GM21447 (cell line): ENCODE results near the gene TOP2A.

ENCODE experiments used
- ATAC-seq: cut with Tn5 transposase; IDR thresholded peaks from one replicate; pipeline ENCODE4 v1.9.1; 2021; ENCODE audit not compliant: unreplicated experiment

TOP2A gene

DNA sequence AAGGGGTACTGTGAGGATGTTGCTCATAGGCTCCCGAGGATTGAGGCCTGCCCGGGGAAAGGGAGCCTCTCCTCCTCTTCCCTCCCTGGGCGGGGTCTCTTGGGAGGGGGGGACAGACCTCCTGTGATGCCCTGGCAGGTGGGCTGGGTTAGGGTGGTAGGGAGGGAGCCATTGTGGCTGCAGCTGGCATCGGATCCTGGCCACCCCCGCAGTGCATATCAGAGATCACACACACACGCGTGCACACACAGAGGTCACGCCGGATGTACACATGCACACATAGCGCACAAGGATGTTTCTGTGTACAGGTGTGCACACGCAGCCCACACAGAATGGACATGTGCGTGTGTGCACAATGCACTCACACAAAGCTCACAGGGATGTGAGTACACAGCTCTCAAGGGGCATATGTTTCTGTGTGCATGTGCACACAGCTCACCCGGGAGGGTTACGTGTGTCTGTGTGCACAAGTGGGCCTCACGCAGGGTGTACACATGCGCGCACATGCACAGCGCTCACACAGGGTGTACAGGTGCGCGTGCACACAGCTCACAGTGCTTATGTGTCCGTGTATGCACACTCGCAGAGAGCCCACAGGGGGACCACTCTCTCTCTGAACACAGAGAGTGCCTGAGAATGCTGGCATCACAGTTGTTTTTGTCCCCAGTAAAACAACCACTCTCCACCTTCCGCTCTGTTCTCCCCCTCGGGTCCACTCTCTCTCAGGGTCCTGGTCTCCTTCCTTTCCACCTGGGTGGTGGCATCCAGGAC lies 55.6 kb downstream of the TOP2A start:
- no peak for ATAC-seq

- ATAC-seq, result no peak
Measured at GRCh38 chr17:40361063-40361924, 56.4 kb downstream of the TOP2A start.

DNA sequence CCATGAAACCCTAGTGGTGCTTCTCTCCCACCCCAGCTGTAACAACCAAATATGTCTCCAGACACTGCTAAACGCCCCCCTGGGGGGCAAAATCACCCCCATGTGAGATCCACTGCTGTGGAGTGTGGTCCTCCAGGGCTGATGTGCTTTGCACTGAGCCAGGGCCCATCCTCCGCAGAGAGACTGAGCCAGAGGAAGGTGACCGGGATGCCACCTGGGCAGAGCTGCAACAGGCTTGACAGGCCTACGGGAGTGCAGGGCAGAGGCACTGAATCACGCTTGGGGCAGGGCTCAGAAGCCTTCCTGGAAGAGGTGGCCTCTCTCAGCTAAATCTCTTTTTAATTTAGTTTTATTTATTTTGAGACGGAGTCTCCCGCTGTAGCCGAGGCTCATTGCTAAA lies 57.6 kb downstream of the TOP2A start:
- ATAC-seq, result no peak

- no peak for ATAC-seq
Measured at GRCh38 chr17:40358323-40359038, 59.2 kb downstream of the TOP2A start.

- ATAC-seq, result no peak
Measured at GRCh38 chr17:40356990-40357881, 60.5 kb downstream of the TOP2A start.

DNA sequence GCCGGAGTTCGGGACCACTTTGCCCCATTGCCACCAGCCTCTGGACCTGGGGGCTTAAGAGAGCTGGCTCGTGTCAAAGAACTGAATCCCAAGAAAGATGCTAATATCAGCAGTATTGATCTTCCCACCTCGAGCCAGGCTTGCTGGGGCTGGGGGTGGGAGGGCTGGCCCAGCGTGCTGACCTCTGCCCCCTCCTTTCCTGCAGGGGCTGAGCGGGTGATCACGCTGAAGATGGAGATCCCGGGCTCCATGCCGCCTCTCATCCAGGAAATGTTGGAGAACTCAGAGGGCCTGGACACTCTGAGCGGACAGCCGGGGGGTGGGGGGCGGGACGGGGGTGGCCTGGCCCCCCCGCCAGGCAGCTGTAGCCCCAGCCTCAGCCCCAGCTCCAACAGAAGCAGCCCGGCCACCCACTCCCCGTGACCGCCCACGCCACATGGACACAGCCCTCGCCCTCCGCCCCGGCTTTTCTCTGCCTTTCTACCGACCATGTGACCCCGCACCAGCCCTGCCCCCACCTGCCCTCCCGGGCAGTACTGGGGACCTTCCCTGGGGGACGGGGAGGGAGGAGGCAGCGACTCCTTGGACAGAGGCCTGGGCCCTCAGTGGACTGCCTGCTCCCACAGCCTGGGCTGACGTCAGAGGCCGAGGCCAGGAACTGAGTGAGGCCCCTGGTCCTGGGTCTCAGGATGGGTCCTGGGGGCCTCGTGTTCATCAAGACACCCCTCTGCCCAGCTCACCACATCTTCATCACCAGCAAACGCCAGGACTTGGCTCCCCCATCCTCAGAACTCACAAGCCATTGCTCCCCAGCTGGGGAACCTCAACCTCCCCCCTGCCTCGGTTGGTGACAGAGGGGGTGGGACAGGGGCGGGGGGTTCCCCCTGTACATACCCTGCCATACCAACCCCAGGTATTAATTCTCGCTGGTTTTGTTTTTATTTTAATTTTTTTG lies 61.6 kb downstream of the TOP2A start:
- no peak for ATAC-seq

- no peak for ATAC-seq
Measured at GRCh38 chr17:40355123-40355803, 62.4 kb downstream of the TOP2A start.

DNA sequence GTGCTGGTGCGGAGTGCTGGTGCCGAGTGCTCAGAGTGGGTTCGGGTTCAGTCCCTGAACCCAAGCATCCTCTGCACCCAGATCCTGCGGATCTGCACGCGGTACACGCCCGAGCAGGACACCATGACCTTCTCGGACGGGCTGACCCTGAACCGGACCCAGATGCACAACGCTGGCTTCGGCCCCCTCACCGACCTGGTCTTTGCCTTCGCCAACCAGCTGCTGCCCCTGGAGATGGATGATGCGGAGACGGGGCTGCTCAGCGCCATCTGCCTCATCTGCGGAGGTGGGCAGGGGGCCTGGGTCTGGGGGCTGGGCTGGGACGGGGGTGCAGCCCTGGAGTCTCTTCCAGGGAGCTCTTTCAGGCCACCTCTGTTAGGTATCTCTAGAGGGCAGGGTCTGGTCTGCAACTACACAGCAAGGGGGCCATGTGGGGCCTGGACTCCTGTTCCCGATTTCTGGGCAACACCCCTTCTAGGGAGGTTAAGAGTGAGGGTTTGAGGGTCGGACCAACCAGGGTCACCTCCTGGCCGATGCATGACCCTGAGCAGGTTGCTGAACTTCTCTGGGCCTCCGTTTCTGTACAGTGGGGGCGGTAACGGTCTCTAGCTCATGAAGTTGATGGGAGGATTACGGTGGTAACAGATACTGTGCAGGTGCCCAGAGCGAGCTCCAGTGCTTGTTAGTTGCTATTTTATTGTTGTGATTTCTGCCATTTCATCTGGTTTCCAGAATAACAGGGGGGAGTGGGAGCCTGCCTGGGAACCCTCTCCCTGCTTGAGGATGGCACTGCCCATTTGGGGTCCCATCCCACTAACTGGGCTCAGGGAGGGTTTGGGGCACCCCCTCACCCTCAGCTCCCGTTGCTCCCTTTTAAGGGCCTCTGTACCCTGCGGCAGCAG lies 63.2 kb downstream of the TOP2A start:
- no peak for ATAC-seq

DNA sequence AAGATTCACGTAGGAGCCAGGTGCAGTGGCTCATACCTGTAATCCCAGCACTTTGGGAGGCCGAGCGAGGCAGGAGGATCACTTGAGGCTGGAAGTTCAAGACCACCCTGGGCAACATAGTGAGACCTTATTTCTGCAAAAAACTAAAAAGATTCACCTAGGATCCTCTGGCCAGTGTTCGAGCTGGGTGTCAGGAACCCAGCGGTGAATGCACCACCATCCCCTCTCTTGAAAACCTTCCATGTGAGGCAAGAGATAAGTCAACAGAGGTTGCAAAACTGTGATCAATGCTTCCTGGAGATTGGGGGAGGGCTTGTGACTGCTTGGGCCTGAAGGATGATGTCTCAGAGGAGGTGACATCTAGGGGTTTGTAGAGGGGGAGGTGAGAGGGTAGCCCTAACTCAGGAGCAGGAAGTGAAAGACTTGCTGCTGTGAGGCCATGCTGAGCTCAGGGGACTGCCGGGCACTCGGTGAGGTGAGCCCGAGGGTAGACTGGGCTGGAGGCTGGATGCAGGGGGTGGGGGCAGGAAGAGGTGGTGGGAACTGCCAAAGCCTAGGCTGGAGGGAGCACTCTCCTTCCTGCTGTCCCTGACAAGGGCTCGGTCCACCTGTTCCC lies 64.8 kb downstream of the TOP2A start:
- ATAC-seq, result no peak

GRCh38 chr17:40352237-40352778 lies 65.4 kb downstream of the TOP2A start:
- no peak for ATAC-seq

GRCh38 chr17:40351359-40352236 lies 66.1 kb downstream of the TOP2A start:
- ATAC-seq, result no peak

DNA sequence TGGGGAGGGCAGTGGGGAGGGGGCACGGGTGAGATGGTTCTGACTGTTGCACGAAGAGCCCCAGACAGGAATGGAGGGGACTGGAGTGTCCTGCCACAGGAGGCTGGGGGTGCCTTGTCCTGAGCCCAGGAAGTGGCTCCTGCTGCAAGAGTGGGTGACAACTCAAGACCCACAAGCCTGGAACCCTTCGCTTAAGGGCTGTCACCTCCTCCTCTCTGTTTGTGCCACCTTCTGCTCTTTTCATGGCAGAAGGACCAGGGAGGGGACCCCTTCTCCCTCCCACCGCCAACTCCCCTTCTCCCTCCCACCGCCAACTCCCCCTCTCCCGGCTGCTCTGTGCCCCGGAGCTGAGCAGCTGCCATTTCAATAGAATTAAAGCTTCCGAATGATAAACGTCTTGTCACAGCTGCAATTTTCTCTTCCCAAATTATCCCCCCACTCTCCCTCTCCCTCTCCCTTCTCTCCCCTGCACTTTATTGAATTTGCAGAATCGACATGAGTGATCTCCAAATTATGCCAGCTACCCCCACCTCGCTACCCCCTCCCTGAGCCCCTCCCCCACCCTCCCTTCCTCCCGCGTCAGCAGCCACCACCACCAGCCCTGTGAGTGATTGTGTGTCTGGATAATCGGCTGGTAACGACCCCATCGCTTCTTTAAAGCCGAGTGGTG lies 66.9 kb downstream of the TOP2A start:
- no peak for ATAC-seq

DNA sequence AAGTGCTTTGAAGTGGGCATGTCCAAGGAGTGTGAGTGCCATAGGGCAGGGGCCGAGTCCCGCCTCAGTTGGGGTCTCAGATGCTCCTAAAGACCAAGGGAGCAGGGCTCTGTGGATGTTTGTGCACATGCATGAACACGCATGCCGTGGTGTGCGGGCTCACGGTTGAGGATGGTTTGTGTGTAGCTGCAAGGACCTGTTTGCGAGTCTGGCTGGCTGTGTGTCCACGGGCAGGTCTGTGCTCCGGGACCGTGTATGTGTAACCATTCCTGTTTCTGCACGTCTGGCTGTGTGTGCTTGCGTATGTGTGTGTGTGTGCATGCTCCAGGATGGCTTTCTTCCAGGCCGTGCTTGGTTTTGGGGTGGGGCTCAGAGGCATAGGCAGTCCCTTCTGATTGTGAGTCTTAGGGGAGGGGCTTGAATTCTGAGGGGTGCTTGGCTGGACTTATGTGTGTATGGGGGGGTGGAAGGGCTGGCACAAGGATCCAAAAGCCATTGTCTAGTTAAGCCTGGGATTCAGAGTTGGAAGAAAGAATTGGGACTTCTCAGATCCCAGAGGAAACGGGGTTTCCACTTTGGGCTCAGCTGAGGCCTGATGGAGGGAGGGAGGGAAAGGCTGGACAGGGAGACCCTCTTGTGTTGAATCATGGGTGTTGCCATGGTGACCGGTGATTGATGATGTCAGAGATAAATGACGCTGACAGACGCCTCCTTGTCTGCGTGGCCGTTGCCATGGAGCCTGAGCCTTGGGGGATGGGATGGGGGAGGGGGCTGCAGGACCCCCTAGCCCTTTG lies 67.6 kb downstream of the TOP2A start:
- no peak for ATAC-seq

DNA sequence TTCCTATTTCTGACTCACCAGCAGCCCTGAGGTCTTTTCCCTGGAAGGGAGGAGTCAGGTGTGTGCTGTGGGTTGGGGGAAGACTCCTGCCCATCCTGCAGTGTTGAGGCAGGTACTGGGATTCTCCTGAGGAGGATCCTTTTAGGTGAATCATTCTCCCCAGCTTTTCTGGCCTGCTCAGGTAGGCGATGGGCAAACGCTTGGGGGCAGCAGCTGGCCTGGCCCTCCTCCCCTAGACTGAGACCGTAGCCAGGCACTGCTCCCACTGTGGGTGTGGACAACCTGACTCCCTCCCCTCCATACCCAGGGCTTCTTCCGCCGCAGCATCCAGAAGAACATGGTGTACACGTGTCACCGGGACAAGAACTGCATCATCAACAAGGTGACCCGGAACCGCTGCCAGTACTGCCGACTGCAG lies 68.2 kb downstream of the TOP2A start:
- ATAC-seq, result no peak
